Natural killer cell (primary cell): ENCODE measurements around the gene RBFOX2. TPM values are rescaled to one million over a fixed set of nuclear protein-coding genes. Genes with fewer than 3 reads are reported as not detected.

Source experiments
- ATAC-seq, 3 donors: fragments of 150-1000 bp in 2 of 3; fragments of 200-7000 bp in 1 of 3; cut with Tn5 transposase; 1 replicate in 1 of 3; 2 replicates in 2 of 3; pipeline ENCODE4 v1.10.0; 2021; ENCODE audit warnings: mild to moderate bottlenecking in 2 of 3, moderate library complexity in 2 of 3
- DNase-seq, 2 donors: peaks; one replicate each; pipeline versions ENCODE4 v3.0.0 to v3.0.0-alpha.2; 2013 to 2021; ENCODE audit warnings: mixed read lengths in 1 of 2
- H3K27ac ChIP-seq: one replicate; pipeline ENCODE4 v1.5.1; 2013; ENCODE audit warnings: mild to moderate bottlenecking, low read length
- H3K27me3 ChIP-seq: one replicate; pipeline ENCODE4 v1.6.1; 2013; ENCODE audit warnings: low read length; ENCODE audit not compliant: control insufficient read depth, insufficient read depth
- H3K36me3 ChIP-seq: one replicate; pipeline ENCODE4 v1.6.1; 2013; ENCODE audit warnings: low read length; ENCODE audit not compliant: control insufficient read depth, insufficient read depth
- H3K4me1 ChIP-seq: one replicate; pipeline ENCODE4 v1.6.1; 2013; ENCODE audit warnings: low read length; ENCODE audit not compliant: control insufficient read depth, insufficient read depth
- H3K4me3 ChIP-seq: one replicate; pipeline ENCODE4 v1.5.1; 2013; ENCODE audit warnings: low read length
- H3K9me3 ChIP-seq: one replicate; pipeline ENCODE4 v1.6.1; 2013; ENCODE audit warnings: low read length; ENCODE audit not compliant: control insufficient read depth, insufficient read depth
- H3K27ac Mint-ChIP-seq, 2 donors: one replicate each; pipeline ENCODE4 v1.8.0; 2022; ENCODE audit warnings: mild to moderate bottlenecking in 2 of 2, mixed read lengths in 2 of 2, moderate library complexity in 1 of 2
- H3K27me3 Mint-ChIP-seq, 2 donors: one replicate each; pipeline ENCODE4 v1.8.0; 2022; ENCODE audit warnings: low read depth in 2 of 2, mixed read lengths in 2 of 2
- H3K36me3 Mint-ChIP-seq: one replicate; pipeline ENCODE4 v1.8.0; 2022; ENCODE audit warnings: mixed read lengths
- H3K4me1 Mint-ChIP-seq, 2 donors: one replicate each; pipeline ENCODE4 v1.8.0; 2022; ENCODE audit warnings: mixed read lengths in 2 of 2
- H3K4me3 Mint-ChIP-seq: one replicate; pipeline ENCODE4 v1.8.0; 2022; ENCODE audit warnings: mild to moderate bottlenecking, moderate library complexity, mixed read lengths
- H3K9me3 Mint-ChIP-seq, 2 donors: one replicate each; pipeline ENCODE4 v1.8.0; 2022; ENCODE audit warnings: mixed read lengths in 2 of 2
- CTCF ChIP-seq: fragments of 200-600 bp; IDR thresholded peaks from one replicate; pipeline ENCODE4 v1.8.0; 2022; ENCODE audit warnings: antibody characterized with exemption
- WGBS: methylation state at CpG from one replicate; pipeline ENCODE4 v1.1.7; 2013; ENCODE audit warnings: missing lambda C conversion rate; ENCODE audit not compliant: insufficient coverage; 5-methylcytosine and 5-hydroxymethylcytosine counted together
- intact Hi-C: fragments of 100-400 bp; cut with micrococcal nuclease; formaldehyde crosslinking; loops from one replicate; pipeline ENCODE4 v1.14.2; 2022
- total RNA-seq, 4 donors: library from RNA; stranded (reverse); fragments of 120-200 nt in 1 of 4; gene quantifications; one replicate each; pipeline versions ENCODE4 v1.2.3 to v1.2.4, GENCODE V29; 2013 to 2022

RBFOX2 gene
- total RNA-seq, 3 donors from 2014 or later (not counting 1 experiment from before 2014, with no cell fraction given), result 1.0 to 4.7 (median 3.0) TPM

- Histone ChIP-seq H3K4me1 (no peaks in the 10 kb centered on the region), H3K4me3 (no peak overlapping the region), H3K36me3 (no peaks in the 10 kb centered on the region), H3K27ac (no peak overlapping the region), H3K27me3 (no peaks in the 10 kb centered on the region), H3K9me3 (no peaks in the 10 kb centered on the region)
- Mint-ChIP-seq H3K27me3 (peaks cover 22 to 35% of the 10 kb centered on the region in 2 donors), H3K4me3 (no peak overlapping the region), H3K9me3 (no peaks in the 10 kb centered on the region), H3K36me3 (no peaks in the 10 kb centered on the region), H3K4me1 (no peaks in the 10 kb centered on the region), H3K27ac (no peak overlapping the region)
- DNase-seq, result no peak
- WGBS, result 90% methylated on average over 2 of the region's 7 CpGs
- TF ChIP-seq CTCF, result no peak
- ATAC-seq, result no peak
- intact Hi-C loops, result no loop called here
Observed at GRCh38 chr22:36002084-36002483, 26.5 kb downstream of the RBFOX2 start.

- 68% methylated on average over 3 of the region's 3 CpGs for WGBS
- H3K36me3 ChIP-seq, result no peaks in the 10 kb centered on the region
- intact Hi-C loops, result no loop called here
- no peaks in the 10 kb centered on the region for H3K9me3 Mint-ChIP-seq
- no peaks in the 10 kb centered on the region for H3K9me3 ChIP-seq
- H3K27me3 Mint-ChIP-seq, result peaks cover 13 to 29% of the 10 kb centered on the region in 2 donors
- peaks cover 2% of the 10 kb centered on the region for H3K27me3 ChIP-seq
- H3K4me3 Mint-ChIP-seq, result no peak overlapping the region
- DNase-seq (no peak), ATAC-seq (no peak)
- H3K27ac Mint-ChIP-seq, result no peak overlapping the region
- no peak overlapping the region for H3K27ac ChIP-seq
- H3K4me1 ChIP-seq, result no peaks in the 10 kb centered on the region
- no peak for TF ChIP-seq CTCF
- H3K4me3 ChIP-seq, result no peak overlapping the region
- H3K4me1 Mint-ChIP-seq, result no peaks in the 10 kb centered on the region
- no peaks in the 10 kb centered on the region for H3K36me3 Mint-ChIP-seq
Observed at GRCh38 chr22:35998748-35999147, 29.9 kb downstream of the RBFOX2 start.

GRCh38 chr22:35997438-35997837 is 31.2 kb downstream of the RBFOX2 start:
- no peak for DNase-seq
- Histone ChIP-seq H3K4me3 (no peak overlapping the region), H3K27me3 (peaks cover 2% of the 10 kb centered on the region), H3K27ac (no peak overlapping the region), H3K4me1 (no peaks in the 10 kb centered on the region), H3K9me3 (no peaks in the 10 kb centered on the region), H3K36me3 (no peaks in the 10 kb centered on the region)
- Mint-ChIP-seq H3K36me3 (no peaks in the 10 kb centered on the region), H3K27me3 (peaks cover 17 to 30% of the 10 kb centered on the region in 2 donors), H3K4me1 (no peaks in the 10 kb centered on the region), H3K4me3 (no peak overlapping the region), H3K9me3 (no peaks in the 10 kb centered on the region), H3K27ac (no peak overlapping the region)
- intact Hi-C loops, result no loop called here
- no peak for ATAC-seq
- WGBS, result 81% methylated on average over 3 of the region's 3 CpGs
- no peak for TF ChIP-seq CTCF

- no peaks in the 10 kb centered on the region for H3K9me3 ChIP-seq
- H3K36me3 Mint-ChIP-seq, result no peaks in the 10 kb centered on the region
- no peaks in the 10 kb centered on the region for H3K4me1 Mint-ChIP-seq
- intact Hi-C loops, result no loop called here
- H3K27me3 Mint-ChIP-seq, result peaks cover 18 to 37% of the 10 kb centered on the region in 2 donors
- no peak overlapping the region for H3K4me3 ChIP-seq
- peaks cover 2% of the 10 kb centered on the region for H3K27me3 ChIP-seq
- no peaks in the 10 kb centered on the region for H3K9me3 Mint-ChIP-seq
- DNase-seq, result no peak
- H3K27ac ChIP-seq, result no peak overlapping the region
- WGBS, result 88% methylated on average over 1 of the region's 1 CpG
- H3K4me1 ChIP-seq, result no peaks in the 10 kb centered on the region
- H3K36me3 ChIP-seq, result no peaks in the 10 kb centered on the region
- H3K4me3 Mint-ChIP-seq, result no peak overlapping the region
- no peak for TF ChIP-seq CTCF
- no peak for ATAC-seq
- H3K27ac Mint-ChIP-seq, result no peak overlapping the region
Observed at GRCh38 chr22:35996596-35996995, 32.0 kb downstream of the RBFOX2 start.
